GM12801 (cell line): ENCODE measurements around the gene TSPAN7.

Source experiments
- CTCF ChIP-seq: IDR thresholded peaks from one replicate; pipeline ENCODE4 v1.5.1; 2011; ENCODE audit warnings: control low read depth; ENCODE audit not compliant: insufficient read length; ENCODE audit errors: extremely low read depth

Gene TSPAN7

GRCh38 chrX:38612281-38612680, 50.9 kb downstream of the TSPAN7 start:
- TF ChIP-seq CTCF = no peak

GRCh38 chrX:38614485-38614884, 53.1 kb downstream of the TSPAN7 start:
- no peak for TF ChIP-seq CTCF

- no peak for TF ChIP-seq CTCF
Measured at GRCh38 chrX:38616904-38617303, 55.6 kb downstream of the TSPAN7 start.

GRCh38 chrX:38618180-38618579, 56.8 kb downstream of the TSPAN7 start:
- no peak for TF ChIP-seq CTCF

- TF ChIP-seq CTCF = no peak
Measured at GRCh38 chrX:38620623-38621022, 59.3 kb downstream of the TSPAN7 start.

GRCh38 chrX:38626296-38626695, 65.0 kb downstream of the TSPAN7 start:
- no peak for TF ChIP-seq CTCF

- TF ChIP-seq CTCF = no peak
Measured at GRCh38 chrX:38627683-38628082, 66.3 kb downstream of the TSPAN7 start.

- TF ChIP-seq CTCF = no peak
Measured at GRCh38 chrX:38628587-38628986, 67.2 kb downstream of the TSPAN7 start.
